KMS-11 (cell line): ENCODE results near the gene SLC26A1.

Experiments used
- H2AFZ ChIP-seq: fragments of 200-600 bp; sonication (generic); 2 replicates; pipeline ENCODE4 v1.6.1; 2016; ENCODE audit warnings: antibody characterized with exemption, mixed run types, low read depth
- H3K27ac ChIP-seq: fragments of 200-600 bp; sonication (generic); 2 replicates; pipeline ENCODE4 v1.6.1; 2016; ENCODE audit warnings: mild to moderate bottlenecking, mixed run types
- H3K27me3 ChIP-seq: fragments of 200-600 bp; sonication (generic); 2 replicates; pipeline ENCODE4 v1.6.1; 2017; ENCODE audit warnings: mild to moderate bottlenecking, low read depth, mixed run types, moderate library complexity; ENCODE audit not compliant: insufficient read depth
- H3K36me3 ChIP-seq: fragments of 200-600 bp; sonication (generic); 2 replicates; pipeline ENCODE4 v1.6.1; 2017; ENCODE audit warnings: mild to moderate bottlenecking, mixed run types; ENCODE audit not compliant: insufficient read depth
- H3K4me1 ChIP-seq: fragments of 200-600 bp; sonication (generic); 2 replicates; pipeline ENCODE4 v1.6.1; 2016; ENCODE audit warnings: mild to moderate bottlenecking, low read depth, mixed run types; ENCODE audit not compliant: poor library complexity, severe bottlenecking
- H3K4me2 ChIP-seq: fragments of 200-600 bp; sonication (generic); 2 replicates; pipeline ENCODE4 v1.7.0; 2016; ENCODE audit warnings: mild to moderate bottlenecking, mixed run types
- H3K4me3 ChIP-seq: fragments of 200-600 bp; sonication (generic); IDR thresholded peaks from 2 replicates; pipeline ENCODE4 v1.6.1; 2017; ENCODE audit warnings: low read depth, low read length, mixed read lengths; ENCODE audit not compliant: insufficient read depth
- H3K79me2 ChIP-seq: fragments of 200-600 bp; sonication (generic); 2 replicates; pipeline ENCODE4 v1.6.1; 2016; ENCODE audit warnings: low read depth, mixed run types; ENCODE audit not compliant: insufficient read depth
- H3K9ac ChIP-seq: fragments of 200-600 bp; sonication (generic); 2 replicates; pipeline ENCODE4 v1.6.1; 2016; ENCODE audit warnings: mild to moderate bottlenecking, mixed run types
- H4K20me1 ChIP-seq: fragments of 200-600 bp; sonication (generic); 2 replicates; pipeline ENCODE4 v1.6.1; 2016; ENCODE audit warnings: mild to moderate bottlenecking, mixed run types; ENCODE audit not compliant: insufficient read depth
- CTCF ChIP-seq: fragments of 200-600 bp; sonication (generic); conservative IDR thresholded peaks from 2 replicates; pipeline ENCODE4 v1.6.1; 2017; ENCODE audit warnings: low read depth, mild to moderate bottlenecking, antibody characterized with exemption, low read length, moderate library complexity, mixed read lengths

Gene SLC26A1

GRCh38 chr4:1026115-1026514 lies 32.9 kb upstream of the SLC26A1 start:
- Histone ChIP-seq H2AFZ (no peak overlapping the region), H3K4me3 (no peak overlapping the region), H3K27ac (no peak overlapping the region), H3K36me3 (no peaks in the 10 kb centered on the region), H3K4me2 (no peak overlapping the region), H3K9ac (no peak overlapping the region), H3K4me1 (no peaks in the 10 kb centered on the region), H4K20me1 (no peaks in the 10 kb centered on the region), H3K79me2 (no peaks in the 10 kb centered on the region), H3K27me3 (no peaks in the 10 kb centered on the region; the same call in 1 of the 2 replicates)
- no peak for TF ChIP-seq CTCF

- Histone ChIP-seq H3K36me3 (no peaks in the 10 kb centered on the region), H3K79me2 (no peaks in the 10 kb centered on the region), H3K9ac (no peak overlapping the region), H2AFZ (no peak overlapping the region), H3K4me2 (no peak overlapping the region), H3K4me3 (no peak overlapping the region), H3K4me1 (no peaks in the 10 kb centered on the region), H3K27ac (no peak overlapping the region), H3K27me3 (no peaks in the 10 kb centered on the region), H4K20me1 (no peaks in the 10 kb centered on the region)
- no peak for TF ChIP-seq CTCF
Observed at GRCh38 chr4:1024882-1025545, 31.8 kb upstream of the SLC26A1 start.

- no peak overlapping the region for H2AFZ ChIP-seq
Observed at GRCh38 chr4:1023895-1024740, 30.9 kb upstream of the SLC26A1 start.

GRCh38 chr4:1023075-1023640 lies 30.0 kb upstream of the SLC26A1 start:
- no peak for TF ChIP-seq CTCF

More at GRCh38 chr4:1023895-1024740, 30.9 kb upstream of the SLC26A1 start:
- Histone ChIP-seq H3K4me1 (no peaks in the 10 kb centered on the region), H3K4me3 (no peak overlapping the region), H3K27me3 (no peaks in the 10 kb centered on the region), H3K79me2 (no peaks in the 10 kb centered on the region), H3K27ac (no peak overlapping the region), H3K36me3 (no peaks in the 10 kb centered on the region), H4K20me1 (no peaks in the 10 kb centered on the region), H3K4me2 (no peak overlapping the region), H3K9ac (no peak overlapping the region)
- TF ChIP-seq CTCF = no peak

More at GRCh38 chr4:1023075-1023640, 30.0 kb upstream of the SLC26A1 start:
- no peak overlapping the region for H2AFZ ChIP-seq
- no peaks in the 10 kb centered on the region for H3K4me1 ChIP-seq
- no peak overlapping the region for H3K4me2 ChIP-seq
- no peaks in the 10 kb centered on the region for H4K20me1 ChIP-seq
- no peaks in the 10 kb centered on the region for H3K27me3 ChIP-seq
- no peak overlapping the region for H3K9ac ChIP-seq
- H3K36me3 ChIP-seq = no peaks in the 10 kb centered on the region
- H3K4me3 ChIP-seq = no peak overlapping the region
- H3K79me2 ChIP-seq = no peaks in the 10 kb centered on the region
- H3K27ac ChIP-seq = no peak overlapping the region
